Activated CD4-positive, alpha-beta T cell treated with anti-CD3 and anti-CD28 coated beads, Interleukin-2, amount 50 U/mL, for 48 hours (primary cell): Measurements from ENCODE around the gene GRIP1.

ENCODE experiments used
- DNase-seq, 2 experiments: peaks; one replicate each; pipeline ENCODE4 v3.0.0-alpha.2; 2020

The GRIP1 gene

DNA sequence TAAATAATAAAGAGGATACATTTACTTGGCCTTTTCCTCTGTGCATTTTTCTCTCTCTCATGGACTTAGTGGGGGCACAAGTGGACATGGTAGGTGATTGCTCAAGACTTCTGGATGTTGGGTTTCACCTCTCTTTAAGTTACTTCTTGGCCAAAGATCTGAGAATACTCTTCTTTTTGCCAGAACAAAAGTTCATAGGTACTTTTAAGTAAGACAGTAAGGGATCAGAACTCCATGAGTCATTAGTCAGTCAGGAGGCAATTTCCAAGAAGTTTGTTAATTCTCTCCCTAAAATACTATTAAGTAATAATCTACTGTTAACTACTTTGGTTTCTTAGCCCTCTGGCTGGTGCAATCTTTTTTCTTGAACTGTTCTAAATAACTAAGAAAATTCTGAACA is 84.2 kb downstream of the GRIP1 start:
- no peak for DNase-seq

DNA sequence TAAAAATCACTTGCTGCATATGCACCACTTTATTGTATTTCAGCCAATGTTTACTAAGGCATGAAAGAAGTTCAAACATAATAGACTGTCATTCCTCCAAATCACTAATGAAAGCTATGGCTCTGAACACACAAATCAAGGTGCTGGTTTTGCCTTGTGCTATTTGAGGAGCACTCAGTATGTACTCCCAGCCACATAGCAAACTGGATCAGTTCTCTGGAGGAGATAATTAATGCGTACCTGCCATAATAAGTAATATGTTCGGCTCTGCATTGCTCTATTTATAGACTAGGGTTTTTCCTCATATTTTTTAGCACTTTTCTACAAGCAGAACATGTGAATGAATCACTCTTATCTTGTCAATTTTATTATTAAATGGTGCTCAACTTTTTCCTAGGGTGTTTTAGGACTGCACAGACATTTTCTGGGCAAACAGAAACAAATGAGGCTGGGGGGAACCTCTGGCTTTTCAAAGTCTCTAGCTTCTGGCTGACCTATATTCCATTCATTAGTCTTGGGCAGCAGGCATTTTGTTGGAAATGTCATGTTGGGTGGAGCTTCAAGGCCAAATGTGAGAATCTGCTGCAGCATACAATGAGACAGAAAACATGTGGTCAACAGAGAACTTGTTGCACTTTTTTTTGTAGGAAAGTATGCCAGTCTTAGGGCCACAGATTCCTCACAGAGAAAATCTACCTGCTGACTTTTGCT is 88.4 kb downstream of the GRIP1 start:
- DNase-seq: no peak

DNA sequence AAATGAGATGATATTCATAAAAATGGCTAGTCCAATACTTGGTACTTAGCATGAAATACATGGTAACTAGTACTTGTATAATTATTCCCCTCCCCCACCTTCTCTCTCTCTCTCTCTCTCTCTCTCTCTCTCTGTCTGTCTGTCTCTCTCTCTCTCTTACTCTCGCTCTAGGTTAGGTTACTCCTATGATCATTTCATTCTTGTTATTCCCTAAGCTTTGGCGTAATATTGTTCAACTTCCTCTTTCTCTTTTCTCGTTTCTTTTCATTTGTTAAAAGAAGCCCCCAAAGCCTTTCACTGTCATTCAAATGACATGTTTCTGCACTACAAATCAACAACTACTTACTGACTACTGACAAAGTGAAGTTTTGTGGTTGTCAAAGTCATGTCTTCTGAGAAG is 89.8 kb downstream of the GRIP1 start:
- no peak for DNase-seq

DNA sequence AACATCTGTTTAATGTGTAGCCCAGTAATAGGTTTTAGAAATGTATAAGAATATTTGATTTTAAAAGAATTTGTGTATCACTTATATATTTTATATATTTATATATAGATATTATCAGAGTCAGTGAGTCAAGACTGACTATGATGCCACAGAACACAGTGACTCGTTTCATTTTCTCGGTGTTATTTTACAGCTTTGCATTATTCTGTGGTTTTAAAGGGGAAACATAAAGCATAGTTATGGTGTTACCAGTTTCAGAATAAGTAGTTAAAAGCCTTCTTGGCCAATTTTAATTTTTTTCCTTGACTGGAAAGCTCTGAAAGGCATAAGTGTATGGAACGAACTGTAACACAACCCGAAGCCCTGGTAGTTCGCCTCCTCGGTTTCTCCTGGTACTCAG is 91.0 kb downstream of the GRIP1 start:
- DNase-seq: no peak

DNA sequence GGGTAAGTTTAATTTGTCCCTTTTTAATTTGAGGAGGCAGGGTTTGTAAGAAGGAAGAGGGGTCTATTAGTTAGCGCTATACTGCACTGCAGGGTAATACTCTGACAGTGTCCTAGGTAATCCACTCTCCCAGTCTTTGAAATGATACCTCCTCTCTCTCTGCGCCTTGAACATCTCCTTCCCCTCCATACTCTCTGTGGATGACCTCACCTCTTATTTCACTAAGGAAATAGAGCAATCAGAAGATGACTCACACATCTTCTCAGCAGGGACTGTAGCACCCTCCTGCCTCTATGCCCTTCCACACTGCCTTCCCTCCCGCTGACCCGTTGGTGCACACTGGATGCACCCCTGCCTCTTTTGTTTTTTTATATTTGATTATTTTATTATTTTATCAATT is 94.2 kb downstream of the GRIP1 start:
- DNase-seq: no peak

DNA sequence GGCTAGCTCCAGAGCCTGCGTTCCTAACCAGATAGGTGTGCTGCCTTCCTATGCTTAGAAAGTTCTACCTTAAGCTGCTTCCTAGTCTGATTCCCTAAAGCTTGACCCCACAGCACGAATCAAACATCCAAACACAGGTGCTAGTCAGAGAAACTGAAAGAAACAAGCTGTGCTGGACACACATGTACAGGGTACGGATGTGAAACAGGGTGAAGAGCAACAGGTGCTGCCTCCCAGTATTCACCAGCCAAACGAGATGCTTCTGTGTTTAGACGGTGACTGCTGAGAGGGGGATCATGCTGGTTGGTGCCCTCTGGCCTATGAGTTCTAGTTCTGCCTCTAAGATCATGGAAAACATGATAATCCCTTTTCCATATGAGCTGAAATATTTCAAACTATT is 105.3 kb downstream of the GRIP1 start:
- DNase-seq: no peak

DNA sequence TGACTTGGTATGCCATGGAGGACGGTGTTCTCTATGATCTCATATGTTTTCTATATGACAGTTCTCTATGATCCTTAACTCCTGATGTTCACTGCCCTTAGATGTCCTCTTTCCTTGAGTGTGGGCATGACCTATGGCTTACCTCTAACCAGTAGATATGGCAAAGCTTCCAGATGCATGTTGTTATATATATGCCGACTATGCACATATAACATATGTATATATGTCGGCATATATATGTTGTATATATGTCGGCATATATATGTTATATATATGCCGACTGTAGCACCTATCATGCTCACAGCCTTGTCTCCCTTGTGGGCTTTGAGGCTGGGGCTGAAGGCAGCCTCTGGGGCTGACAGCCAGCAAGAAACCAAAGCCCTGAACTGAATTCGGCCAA is 106.0 kb downstream of the GRIP1 start:
- no peak for DNase-seq

DNA sequence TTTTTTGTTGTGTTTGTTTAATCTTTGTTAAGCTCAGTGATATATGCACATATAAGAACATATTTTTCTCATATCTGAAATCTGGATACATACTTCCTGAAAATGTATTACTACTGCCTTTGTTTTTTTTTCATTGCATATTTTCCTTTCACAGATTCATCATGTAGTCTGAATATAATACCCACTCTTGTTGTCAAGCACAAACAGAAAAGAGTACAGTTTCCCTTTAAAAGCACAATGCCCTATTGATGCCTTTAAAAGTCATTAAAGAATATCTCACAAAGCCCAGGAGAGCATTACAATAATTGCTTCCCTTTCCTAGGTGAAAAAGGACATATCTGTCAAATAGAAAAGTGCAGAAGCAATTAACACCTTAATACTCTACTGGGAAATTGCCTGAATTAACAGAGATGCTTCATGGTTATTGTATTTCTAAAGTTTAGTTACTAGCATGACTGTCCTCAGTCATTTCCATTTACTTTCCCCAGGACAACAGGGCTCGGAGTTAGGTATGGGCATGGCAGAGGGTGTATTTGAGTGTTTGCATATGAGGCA is 107.4 kb downstream of the GRIP1 start:
- DNase-seq: no peak

DNA sequence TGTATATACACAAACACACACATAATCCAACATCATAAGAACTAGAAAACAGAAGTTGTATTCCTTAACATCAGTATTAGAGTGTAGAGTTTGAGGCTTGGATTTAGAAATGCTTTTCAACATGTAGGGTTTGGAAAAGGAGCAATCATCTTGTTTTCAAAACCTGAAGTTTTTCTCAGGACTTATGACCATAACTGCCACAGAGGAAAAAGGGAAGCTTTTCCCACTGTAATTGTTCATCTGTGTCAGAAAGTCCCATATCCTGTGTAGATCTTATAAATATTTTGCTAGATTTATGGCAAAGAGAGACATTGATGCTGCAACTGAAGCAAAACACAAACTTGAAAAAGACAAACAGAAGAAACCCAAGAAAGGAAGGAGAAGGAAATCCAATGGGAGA is 115.7 kb downstream of the GRIP1 start:
- no peak for DNase-seq

DNA sequence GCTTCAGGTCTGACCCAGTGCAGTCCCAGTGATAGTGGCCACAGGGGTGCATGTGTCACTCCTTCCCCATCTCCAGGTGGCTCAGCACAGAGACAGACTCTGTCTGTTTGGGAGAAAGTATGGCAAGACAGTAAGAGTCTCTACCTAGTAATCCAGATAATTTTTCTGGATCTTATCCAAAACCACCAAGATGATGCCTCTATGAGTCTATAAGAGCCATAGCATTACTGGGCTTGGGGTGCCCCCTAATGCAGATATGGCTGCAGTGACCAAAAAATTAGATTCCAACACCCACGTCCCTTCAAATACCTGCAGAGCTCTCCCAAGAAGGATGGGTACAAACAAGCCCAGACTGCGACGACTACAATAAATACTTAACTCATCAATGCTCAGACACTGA is 123.8 kb downstream of the GRIP1 start:
- no peak for DNase-seq

DNA sequence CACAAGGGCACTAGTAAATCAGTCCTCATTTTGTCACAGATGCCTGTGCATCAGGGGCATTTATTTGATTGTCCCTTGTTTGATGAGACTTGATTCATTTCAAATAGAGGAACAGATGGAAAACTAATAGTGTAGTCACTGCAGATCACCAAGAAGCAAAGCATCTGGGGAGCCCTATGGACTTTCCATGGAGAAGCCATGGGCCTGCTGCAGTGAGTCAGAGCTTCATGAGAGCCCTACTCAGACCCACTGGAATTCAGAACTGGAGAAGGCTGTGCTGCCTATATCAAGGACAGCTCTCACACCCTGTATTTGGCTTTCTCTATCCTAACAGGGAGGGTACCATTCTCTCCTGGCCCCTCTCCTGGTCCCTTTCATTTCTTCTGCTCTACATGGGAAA is 126.2 kb downstream of the GRIP1 start:
- no peak for DNase-seq

DNA sequence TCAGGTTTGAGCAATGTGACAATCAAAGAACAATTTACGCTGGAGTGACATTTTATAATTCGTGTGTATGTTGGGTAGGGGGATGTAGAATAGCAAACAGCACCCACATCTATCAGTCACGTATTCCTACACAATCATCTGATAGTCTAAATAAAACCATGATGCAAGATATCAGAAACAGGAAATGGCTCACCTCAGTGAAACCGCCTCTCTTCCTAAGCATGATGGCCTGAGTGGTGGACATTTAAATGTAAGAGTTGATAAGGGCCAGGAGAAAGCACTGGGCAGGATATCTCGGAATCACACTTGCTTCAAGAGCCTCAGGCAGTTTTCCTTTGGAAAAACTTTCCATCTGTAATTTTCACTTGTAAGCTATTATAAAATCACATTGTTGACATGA is 128.2 kb downstream of the GRIP1 start:
- no peak for DNase-seq

DNA sequence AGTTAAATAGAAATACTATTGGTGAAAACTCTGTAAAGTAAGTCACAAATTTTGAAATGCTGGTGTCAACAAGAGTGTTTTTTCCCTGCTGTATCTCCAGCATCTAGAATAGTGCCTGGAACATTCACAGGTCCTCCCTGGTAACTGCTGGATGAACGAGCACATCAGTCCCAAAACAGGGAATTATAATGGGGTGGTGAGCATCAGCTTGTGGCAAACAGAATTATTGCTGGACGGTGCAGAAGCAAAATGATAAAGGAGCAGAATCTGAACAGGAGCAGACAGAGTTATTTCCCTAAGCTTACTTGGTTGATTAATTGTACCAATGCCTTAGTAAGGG is 129.9 kb downstream of the GRIP1 start:
- no peak for DNase-seq

DNA sequence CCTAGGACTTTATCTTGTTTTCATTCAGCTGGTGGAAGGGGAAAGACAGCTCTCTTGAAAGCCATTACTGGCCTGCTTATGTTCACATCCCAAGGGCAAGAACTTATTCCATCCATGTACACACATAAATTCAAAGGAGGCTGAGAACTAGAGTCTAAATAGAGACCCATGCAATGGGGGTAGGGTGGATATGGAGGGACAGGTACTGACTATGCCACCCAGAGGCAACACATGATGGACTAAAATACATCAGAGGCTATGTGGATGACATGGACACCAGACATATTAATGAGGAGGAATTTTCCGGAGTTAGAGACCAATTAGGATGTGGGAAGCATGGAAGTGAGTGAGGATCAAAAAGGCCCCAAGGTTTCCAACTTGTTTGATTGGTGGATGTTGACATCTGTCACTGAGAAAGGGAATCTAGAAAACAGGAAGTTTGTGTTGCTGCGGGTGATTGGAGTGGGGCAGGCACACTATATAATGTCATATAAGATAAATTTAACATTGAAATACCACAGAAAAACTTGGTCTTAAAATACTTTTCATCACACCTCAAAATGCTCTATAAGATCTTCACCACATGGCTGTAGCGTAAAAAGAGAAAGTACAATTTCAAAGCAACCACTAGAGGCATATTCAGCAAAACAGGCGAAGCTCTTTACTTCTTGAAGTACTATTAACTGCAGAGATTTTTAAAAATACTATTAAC is 130.4 kb downstream of the GRIP1 start:
- no peak for DNase-seq

DNA sequence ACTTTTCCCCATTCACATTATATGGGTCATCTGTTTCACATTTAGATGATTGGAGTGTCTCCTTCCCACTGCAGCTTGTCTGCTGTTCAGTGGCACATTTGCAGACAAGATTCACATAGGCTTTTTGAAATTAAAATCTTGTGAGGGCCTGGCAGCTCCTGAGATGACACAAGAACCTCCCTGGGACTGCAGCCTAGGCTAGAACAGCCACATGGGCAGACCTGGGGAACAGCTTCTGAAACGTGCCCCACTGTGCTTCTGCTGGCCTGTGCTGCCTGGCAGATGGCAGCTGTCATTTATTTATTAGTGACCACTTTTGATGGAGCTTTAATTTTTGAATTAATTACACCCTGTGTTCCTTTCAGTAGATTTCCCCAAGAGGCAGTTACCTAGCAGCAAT is 137.4 kb downstream of the GRIP1 start:
- DNase-seq: no peak

DNA sequence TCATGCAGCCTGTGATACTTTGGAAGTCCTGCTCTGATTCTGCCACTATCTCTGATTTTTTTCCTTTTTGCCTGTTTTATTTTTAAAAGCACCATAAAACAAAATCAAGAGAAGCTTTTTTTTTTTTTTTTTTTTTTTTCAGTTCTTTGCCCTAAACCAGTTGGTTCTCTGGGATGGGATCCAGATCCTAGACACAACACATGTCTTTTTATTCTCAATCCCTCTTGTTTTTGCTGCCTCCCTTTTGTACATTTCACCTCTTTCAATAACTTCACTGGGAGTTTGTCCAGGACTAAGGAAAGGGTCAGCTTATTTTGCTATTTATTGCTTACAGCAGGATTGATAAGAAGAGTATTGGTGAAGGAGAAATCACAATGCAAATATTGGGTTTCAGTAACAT is 139.4 kb downstream of the GRIP1 start:
- no peak for DNase-seq

DNA sequence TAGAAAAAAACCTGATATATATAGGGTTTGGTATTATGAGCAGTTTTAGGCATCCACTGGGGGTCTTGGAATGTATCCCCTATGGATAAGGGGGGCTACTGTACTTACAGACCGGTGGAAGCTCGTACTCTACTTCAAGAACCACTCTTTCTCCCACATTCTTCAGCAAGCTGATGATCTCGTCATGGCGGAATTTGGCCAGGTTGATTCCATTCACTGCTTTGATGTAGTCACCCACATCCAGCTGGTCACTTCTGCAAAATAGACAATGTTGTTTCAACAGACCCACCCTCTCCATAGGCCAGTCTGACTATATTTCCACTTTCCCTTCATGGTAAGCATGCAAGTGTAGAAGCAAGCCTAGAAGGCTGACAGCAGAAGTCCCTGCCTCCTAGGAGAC is 139.9 kb downstream of the GRIP1 start:
- DNase-seq: no peak

DNA sequence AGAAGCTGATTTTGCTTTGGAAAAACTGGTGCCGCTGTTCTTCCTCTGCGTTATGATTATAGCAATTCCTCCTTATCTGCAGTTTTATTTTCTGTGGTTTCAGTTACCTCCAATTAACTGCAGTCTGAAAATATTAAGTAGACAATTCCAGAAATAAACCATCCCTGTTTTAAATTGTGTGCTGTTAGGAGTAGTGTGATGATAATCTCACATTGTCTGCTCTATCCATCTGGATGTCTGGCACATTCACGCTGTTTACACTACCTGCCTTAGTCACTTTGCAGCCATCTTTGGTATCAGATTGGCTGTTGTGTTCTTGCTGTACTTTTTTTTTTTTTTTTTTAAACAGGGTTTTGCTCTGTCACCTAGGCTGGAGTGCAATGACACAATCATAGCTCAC is 141.0 kb downstream of the GRIP1 start:
- DNase-seq: no peak

DNA sequence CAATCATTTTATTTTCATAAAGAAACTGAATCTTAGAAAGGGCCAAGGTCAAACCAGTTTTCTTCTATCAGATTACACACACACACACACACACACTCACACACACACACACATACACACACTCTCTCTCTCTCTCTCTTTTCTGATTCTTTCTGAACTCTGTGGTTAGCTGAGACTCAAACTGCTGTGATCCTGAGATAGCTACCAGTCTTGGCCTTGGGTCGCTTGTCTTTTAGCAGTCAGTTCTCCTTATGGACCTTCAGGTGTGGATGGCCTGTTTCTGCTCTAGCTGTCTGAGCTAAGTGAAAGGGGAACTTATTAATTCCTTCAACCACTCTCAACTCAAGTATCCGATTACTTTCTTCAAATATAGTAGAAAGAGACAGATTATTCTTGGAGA is 145.1 kb downstream of the GRIP1 start:
- no peak for DNase-seq

DNA sequence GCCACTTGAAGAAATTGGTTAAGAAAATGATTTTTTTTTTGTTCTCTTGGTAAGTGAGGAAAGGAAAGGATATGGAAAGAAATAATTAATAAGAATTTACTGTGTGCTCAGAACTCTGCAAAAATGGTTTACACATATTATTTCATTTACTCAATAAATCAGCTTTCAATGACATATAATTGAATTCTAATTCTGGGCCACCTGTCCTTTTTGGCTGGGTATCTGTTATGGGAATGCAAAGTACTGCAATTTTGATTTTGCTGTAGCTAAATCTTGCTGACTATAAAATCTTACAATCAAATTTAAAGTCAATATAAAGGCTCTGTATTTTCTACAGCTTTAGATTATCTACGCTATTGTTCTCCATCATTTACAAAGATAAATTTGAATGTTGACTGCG is 147.1 kb downstream of the GRIP1 start:
- DNase-seq: no peak

DNA sequence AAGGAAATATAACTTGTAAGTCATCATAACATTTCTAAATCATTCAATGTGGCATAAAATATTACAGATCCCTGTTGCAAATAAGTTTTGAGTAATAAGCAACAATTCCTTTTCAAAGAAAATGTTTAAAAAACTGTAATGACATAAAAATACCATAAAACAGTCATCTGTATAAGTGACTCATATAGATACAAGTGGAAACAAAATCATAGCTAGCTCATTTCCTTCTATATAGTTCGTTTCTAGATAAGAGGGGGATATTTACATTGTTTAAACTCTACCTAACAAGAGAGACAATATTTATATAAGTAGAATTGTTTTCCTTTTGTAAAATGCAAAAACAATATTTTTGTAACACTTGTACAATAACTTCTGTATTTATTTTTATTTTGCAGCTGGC is 148.9 kb downstream of the GRIP1 start:
- DNase-seq: no peak

DNA sequence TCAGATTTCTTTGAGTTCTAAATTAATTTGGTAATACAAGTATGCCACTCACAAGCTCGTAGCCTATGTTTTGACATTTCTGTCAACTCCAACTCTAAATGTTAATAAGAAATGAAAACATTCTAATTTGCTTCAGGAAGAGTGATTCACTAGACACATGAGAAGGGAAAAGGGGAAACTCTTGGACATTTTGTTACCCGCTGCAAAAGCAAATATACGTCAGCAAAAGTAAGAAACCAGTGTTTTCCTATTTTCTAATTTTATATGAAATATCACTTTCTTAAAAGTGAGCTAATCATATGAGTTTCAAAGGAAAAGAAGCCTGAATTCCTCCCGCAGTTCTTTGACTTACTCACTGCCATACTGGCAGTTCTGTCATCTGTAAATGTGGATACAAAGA is 162.3 kb downstream of the GRIP1 start:
- DNase-seq: no peak

DNA sequence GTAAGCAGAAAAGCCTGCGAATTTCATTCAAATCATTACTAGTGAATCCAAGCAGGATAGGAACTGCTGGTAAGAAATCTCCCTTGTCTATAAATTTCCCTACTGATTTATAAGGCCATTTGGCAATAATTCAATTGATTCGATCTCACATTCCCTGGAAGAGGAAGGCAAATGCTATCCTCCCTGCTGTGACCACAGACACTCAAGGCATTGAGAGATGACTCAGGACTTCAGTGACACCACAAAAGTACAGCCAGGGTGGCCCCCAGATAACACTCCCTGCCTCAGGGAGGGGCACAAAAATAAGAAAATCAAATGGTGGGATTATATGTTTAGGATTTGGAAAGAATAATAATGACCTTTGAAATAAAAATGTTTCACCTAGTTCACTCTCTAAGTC is 162.7 kb downstream of the GRIP1 start:
- DNase-seq: no peak

DNA sequence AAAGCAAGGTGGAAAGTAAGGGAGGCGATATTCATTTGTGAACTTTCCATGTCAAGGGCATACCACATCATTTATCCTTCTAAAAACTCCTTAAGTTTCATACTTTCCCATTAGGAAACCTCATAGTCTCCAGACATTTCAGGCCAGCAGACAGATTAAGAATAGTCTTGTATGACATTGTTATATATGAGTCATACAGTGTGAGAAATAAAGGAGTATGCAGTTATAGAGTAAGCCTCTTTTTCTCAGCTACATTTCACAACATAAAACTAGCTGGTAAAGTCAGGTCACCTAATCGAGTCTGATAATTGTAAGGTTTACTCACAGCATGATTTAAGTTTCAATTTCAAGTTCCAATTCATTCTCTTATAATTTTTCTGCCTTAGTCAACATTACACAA is 164.3 kb downstream of the GRIP1 start:
- DNase-seq: no peak

DNA sequence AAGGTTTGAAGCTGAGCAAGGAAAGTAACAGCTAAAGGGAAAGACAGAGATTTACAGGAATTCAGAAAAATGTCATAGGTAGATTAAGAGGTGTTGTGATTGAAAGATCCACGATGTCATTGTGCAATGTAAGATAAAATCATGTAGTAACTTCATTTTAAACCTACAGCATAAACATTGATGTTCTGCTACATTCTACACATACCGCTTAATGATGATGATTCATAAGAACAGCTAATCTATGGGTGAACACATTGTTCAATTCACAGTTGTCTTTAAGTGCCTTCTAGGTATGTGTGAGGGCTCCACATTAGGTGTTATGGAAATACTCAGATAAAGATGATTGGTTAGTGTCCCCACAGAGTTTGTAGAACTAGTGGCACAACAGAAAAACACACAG is 170.9 kb downstream of the GRIP1 start:
- no peak for DNase-seq
